GM19438 (cell line): ENCODE results near the gene F12.
"Not testable (repeated sequence)": the region's sequence is repeated elsewhere in the genome, so short reads cannot be mapped to it uniquely, and the experiment has no call there.

Experiments used
- ATAC-seq: cut with Tn5 transposase; IDR thresholded peaks from one replicate; pipeline ENCODE4 v1.9.1; 2021; ENCODE audit warnings: low read depth; ENCODE audit not compliant: unreplicated experiment

The F12 gene

DNA sequence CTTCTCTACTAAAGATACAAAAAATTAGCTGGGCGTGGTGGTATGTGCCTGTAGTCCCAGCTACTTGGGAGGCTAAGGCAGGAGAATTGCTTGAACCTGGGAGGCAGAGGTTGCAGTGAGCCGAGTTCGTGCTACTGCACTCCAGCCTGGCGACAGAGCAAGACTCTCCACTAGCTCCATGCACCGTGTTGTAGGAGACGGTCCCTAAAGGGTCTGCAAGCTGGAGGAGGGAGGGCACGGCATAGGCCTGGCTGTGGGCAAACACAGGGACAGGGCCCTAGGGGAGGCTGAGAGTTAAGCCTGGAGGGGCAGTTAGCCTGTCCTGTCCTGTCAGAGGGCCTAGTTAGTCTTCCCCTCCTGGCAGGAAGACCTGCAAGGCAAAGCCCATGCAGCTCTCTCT is 48.6 kb downstream of the F12 start:
- not testable (repeated sequence) for ATAC-seq

DNA sequence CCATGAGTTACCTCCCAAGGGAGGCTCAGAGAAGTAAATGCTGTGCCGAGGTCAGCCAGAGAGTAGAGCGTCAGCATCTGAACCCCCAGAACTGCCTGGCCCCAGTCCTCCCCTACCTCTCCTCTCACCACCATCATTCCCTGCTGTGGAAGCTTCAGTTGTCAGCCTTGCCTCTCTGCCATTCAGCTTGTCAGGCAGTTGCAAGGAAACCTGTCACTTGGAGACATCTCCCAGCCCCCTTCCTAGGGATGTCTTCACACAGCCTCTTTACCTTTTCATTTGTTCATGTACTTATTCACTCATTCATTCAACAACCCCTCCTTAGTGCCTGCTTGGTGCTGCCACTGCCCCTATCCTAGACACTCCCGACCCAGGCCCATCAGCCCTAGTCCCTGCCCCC is 49.5 kb downstream of the F12 start:
- no peak for ATAC-seq

DNA sequence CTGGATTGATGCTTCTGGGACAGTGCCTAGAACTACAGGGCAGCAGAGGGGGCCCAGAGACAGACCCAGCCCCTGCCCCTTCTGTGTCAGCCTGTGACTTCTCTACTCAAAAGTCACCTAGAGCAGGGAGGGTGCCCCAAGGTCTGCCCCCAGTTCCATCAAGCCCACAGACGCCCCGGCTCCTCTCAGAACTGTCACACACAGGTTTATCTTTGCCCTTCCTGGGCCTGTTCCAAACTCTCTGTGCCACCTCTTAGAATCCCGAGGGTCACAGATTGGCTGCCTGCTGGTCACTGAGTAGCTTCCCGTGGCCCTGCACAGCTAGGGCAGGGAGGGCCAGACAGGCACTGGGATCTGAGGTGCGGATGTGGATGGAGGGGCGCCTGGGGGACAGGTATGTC is 49.9 kb downstream of the F12 start:
- no peak for ATAC-seq

DNA sequence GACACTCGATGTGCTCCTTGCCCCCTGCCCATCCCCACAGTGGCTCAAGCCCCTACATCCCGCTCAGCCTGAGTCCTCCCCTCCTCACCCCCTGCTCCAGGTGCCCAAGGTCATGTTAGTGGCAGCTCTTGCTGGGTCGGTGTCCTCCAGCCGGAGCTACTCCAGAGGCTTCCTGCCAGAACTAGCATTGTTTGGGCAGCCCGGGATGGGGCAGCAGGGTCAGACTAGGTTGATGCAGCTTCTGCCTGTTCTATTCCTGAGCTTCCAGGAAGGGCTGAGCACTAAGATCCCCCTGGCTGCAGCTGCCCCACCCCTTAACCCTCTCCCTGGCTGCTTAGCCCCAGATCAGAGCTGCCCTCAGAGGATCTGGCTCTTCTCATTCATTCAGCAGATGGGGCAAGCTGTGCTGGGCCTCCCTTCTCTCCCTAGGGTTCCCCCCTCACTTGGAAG is 51.0 kb downstream of the F12 start:
- ATAC-seq, result no peak

DNA sequence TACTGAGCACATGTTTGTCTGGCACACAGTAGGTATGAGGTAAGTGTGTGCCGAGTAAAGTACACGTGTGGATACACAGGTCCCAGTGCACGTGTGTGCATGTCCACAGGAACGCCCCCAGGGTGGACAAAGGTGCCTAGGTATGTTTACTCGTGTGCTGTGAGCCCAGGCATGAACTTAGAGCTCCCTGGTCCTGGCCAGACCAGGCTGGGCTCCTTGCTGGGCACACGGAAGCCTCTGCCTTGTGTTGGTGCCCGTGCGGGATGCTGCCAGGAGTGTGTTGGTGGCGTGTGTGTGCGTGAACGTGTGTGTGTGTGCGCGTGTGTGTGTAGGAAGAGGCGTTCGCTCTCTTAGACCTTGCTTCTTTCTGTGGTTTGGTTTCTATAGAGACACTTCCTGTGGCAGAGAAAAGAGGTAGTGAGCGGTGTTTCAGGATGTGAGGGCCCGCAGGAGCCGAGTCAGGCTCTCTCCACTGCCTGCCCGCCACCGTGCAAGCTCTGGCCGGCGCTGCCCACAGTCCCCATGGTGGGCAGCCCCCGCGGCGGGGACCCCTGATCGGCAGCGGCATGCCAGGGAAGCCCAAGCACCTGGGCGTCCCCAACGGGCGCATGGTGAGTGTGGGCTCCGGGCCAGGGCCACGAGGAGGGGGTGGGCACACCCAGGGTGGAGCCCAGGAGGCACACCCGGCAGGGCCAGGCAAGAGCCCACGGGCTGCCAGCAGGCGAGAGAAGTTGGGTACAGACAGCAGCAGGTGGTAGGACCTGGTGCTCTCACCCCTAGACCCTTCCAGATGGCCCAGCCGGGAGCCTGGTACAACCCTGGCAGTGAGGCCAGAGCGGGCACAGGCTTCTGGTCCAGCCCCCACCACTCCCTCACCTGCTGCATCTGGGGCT is 51.7 kb downstream of the F12 start, which contains the start of gene RGS14:
Gene RGS14 (plus strand): TSS at position 466 of the 893 bp plus-strand sequence. CDS start 101 bp downstream, at position 567.
- ATAC-seq, result peak; percentile 83

DNA sequence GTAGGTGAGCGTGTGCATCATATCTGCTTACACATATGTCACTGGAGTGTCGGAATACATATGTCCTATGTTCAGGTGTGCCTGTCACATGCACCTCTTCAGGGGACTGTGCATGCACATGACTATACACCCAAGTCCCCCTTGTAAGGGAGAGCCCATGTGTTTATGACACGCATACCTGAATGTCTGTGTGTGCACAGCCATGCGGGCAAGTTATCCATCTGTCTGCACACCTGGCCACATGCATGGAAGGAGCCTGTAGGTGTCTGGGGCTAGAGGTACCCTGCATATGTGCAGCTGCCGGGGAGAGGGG is 52.3 kb downstream of the F12 start:
- no peak for ATAC-seq

DNA sequence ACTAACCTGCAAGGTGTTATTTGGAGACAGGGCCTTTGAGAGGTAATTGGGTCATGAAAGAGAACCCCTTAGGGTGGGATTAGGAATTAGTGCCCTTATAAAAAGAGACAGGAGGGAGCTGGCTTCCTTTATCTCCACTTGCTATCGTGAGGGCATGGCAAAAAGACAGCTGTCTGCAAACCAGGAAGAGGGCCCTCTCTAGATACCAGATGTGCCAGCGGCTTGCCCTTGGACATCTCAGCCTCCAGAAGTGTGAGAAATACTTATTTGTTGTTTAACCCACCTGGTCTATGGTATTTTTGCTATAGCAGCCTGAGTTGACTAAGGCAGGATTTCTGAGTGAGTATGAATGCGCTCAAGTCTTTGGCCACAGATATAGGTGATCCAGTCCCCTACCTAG is 52.6 kb downstream of the F12 start:
- ATAC-seq, result no peak

DNA sequence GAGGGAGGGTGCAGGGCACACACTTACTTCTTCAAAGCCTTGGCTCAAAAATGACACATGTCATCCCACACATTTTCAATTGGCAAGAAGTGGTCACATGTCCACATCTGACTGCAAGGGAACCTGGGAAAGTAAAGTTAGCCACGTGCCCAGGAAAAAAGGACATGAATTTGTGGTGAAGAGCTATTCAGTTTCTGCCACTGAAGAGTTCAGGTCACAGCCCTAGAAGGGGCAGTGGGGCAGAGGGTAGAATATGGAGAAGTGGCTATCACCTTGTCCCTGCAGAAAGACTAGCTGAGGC is 53.5 kb downstream of the F12 start:
- no peak for ATAC-seq

DNA sequence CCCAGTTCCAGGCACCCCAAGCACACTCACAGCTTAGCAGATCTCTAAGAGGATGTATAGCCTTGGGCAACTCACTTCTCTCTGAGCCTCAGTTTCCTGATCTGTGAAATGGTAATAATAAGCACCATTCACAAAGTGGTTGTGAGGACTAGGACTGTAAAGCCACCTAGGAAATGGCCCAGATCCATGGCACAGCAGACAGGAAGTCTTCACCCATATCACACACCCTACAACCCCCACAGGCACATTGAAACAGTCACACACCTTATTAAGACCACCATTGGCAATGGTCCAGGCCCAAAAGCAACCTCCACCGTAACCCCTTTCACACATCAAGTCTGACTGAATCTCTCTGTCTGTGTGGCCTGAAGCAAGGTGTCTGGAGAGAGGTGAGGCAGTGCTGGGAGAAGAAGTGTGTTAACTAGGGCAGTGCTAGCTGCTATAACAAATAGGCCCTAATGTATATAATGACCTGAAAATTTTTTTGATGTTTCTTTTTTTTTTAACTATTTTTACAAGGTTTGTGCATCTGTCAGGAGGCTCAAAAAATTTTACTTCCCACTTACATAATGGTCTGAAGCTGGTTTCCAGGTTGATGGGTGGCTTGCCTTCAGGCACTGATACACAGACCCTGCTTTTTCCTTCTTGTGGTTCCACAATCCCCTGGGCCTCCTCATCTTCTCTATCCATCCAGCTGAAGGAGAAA is 54.0 kb downstream of the F12 start:
- ATAC-seq, result no peak

DNA sequence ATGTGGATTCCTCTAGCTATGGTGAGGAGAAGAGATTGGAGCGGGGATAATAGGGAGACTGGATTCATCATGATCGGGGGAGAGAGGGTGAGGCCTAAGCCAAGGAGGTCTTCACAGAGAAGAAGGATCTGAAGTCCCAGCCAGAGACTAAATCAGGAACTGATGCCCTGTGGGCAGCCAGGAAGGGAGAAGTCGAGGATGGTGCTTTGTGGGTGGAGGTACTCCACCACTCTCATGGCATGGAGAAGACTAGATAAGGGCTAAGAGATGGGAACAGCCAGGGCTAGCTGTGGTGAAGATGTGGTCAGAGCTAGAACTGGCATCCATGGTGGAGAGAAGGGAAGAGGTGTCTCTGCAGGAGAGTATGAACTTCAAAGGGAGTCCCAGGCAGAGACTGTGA is 54.7 kb downstream of the F12 start:
- no peak for ATAC-seq

DNA sequence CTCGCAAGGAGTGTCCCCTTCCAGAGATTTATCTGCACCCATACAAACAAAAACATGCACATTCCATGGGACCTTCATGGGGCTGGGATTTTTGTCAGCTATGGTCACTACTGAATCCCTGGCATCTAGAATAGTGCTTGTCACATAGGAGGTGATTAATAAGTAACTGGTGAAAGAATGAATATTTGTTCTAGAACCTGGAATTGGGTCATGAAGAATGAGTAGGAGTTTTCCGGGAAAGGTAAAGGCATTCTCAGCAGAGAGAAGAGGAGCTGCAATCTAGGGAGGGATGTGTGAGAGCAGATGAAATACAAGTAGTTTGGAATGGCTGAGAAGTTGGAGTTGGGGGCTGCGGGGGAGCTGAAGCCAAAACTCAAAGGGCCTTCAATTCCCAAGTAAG is 55.1 kb downstream of the F12 start:
- no peak for ATAC-seq

DNA sequence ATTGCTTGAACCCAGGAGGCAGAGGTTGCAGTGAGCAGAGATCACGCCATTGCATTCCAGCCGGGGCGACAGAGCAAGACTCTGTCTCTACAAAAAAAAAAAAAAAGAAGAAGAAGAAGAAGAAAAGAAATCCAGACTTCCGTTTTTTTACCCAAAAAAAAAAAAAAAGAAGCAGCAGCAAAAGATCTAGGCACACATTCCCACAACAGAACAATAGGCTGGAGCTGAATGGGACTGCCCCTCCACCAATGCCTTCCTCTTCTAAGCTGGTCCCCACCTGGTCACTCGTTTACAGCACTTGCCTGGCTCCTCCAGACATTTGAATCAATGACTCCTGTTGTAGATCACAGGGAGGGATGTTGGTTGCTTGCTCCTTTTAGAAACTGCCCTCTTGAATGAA is 56.3 kb downstream of the F12 start:
- ATAC-seq, result no peak
